ENCODE data around the gene FBXL20.
A peak's percentile ranks its signal among the peaks of the same experiment; 100 is the strongest.
"Not testable (repeated sequence)": the region's sequence is repeated elsewhere in the genome, so short reads cannot be mapped to it uniquely, and the experiment has no call there.

The FBXL20 gene

DNA sequence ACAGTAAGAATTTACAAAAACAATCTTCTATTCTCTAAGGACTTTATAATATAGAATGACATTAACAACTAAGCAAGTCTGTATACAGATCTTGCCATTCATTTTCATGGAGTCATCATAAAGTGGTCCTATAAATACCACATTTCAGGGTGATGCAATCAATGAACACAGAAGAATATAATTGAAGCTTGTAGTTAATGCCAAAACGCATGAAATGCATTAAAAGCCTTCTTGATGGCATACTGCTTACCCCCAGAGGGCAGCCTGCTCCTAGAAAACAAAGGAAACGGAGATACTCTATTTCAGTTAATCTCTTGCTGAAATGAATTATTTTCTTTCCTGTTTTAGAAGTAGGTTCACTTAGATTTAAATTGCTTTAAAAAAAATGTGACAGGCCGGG, 130.5 kb downstream of the FBXL20 start:
- Mint-ChIP-seq H3K27me3 (ENCODE audit: low read depth) (no peaks in the 10 kb centered on the region), H3K9me3 (no peaks in the 10 kb centered on the region), H3K36me3 (ENCODE audit: low read depth) (peaks cover 51% of the 10 kb centered on the region), H3K4me1 (no peaks in the 10 kb centered on the region), H3K27ac (no peak overlapping the region), H3K4me3 (no peak overlapping the region)
- TF ChIP-seq, protein P1, sequence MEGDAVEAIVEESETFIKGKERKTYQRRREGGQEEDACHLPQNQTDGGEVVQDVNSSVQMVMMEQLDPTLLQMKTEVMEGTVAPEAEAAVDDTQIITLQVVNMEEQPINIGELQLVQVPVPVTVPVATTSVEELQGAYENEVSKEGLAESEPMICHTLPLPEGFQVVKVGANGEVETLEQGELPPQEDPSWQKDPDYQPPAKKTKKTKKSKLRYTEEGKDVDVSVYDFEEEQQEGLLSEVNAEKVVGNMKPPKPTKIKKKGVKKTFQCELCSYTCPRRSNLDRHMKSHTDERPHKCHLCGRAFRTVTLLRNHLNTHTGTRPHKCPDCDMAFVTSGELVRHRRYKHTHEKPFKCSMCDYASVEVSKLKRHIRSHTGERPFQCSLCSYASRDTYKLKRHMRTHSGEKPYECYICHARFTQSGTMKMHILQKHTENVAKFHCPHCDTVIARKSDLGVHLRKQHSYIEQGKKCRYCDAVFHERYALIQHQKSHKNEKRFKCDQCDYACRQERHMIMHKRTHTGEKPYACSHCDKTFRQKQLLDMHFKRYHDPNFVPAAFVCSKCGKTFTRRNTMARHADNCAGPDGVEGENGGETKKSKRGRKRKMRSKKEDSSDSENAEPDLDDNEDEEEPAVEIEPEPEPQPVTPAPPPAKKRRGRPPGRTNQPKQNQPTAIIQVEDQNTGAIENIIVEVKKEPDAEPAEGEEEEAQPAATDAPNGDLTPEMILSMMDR (IDR thresholded peaks at IDR 0.05; ENCODE audit: unreplicated experiment in 3 of 3) = peak in 2 of 3 experiments; percentile 16 to 22

DNA sequence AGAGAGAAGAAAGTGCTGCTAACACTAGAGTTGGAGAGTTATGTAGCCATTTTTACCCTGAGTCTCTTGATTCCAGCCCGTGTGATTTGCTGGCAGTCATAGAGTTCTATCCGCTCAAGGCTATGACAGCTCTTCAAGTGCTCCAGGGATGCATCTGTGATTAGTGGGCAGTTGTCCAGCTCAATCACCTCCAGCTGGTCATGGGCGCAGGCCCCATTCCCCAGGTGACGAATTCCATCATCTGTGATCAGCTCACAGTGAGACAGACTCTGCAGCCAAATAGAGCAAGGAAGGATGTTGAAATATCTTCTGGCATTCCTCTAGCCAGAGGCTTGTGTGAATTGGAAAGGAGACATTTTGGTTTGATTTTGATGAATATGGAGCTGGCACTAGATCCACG, 137.3 kb downstream of the FBXL20 start:
- H3K4me3 Mint-ChIP-seq = no peak overlapping the region
- H3K27ac Mint-ChIP-seq = peak overlapping the region in 1 of 3 experiments; percentile 20
- no peaks in the 10 kb centered on the region for H3K9me3 Mint-ChIP-seq
- H3K4me1 Mint-ChIP-seq = peaks cover 5% of the 10 kb centered on the region
- TF ChIP-seq, protein P1 (IDR thresholded peaks at IDR 0.05; ENCODE audit: unreplicated experiment in 3 of 3) = no peak
- H3K36me3 Mint-ChIP-seq (ENCODE audit: low read depth) = peaks cover 70% of the 10 kb centered on the region
- no peaks in the 10 kb centered on the region for H3K27me3 Mint-ChIP-seq (ENCODE audit: low read depth)

DNA sequence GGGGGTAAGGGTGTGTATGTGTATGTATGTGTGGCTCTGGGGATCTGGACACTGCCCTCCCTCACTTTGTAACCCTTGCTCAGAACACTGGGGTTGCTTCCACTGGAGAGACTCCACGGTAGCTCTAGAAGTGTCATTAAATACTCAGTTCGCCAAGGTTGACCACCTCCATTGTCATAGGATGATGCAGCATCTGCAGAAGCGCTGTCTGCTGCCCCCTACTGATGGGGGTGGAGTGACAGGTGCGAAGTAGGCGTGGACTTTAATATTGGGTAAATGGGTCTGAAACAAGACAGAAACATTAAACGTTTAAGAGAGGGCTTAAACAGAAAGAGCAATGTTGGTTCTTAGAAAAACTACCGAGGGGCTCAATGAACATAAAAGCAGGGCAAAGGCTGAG, 140.1 kb downstream of the FBXL20 start:
- Mint-ChIP-seq H3K4me3 (no peak overlapping the region), H3K27me3 (ENCODE audit: low read depth) (no peaks in the 10 kb centered on the region), H3K9me3 (no peaks in the 10 kb centered on the region), H3K4me1 (peaks cover 5% of the 10 kb centered on the region), H3K27ac (no peak overlapping the region), H3K36me3 (ENCODE audit: low read depth) (peaks cover 71% of the 10 kb centered on the region)
- TF ChIP-seq, protein P1 (IDR thresholded peaks at IDR 0.05; ENCODE audit: unreplicated experiment in 3 of 3) = peak in 1 of 3 experiments; percentile 9

DNA sequence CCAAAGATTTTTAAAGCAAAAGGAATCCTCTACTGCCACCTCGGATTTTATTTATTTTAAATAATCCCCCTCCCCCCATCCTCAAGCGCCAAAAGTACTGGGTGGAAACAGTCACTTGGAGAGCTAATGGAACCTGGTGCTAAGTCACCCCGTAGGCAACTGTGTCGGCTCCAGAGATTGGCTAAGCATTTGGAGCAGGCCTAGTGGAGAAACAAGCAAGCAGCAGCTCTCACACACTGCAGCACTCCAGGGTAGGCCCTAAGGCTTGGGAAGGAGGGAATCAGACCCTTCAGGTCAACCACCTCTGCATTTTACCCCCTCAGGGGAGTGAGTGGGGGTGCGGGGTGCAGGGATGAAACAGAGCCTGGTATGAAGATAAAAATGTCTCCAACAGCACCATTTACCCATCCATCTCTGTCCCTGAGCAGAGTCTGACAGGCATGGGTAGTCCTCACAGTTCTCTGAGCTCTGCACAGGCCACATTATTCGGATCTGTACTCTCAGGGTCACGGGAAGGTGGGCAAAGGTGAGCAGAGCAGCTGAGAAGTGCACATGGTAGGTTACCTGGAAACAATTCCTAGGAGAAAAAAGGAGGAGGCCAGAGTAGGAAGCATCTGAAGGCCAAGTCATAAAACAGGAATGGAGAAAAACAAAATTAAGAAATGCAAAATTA, 148.5 kb downstream of the FBXL20 start:
- H3K27ac Mint-ChIP-seq = no peak overlapping the region

DNA sequence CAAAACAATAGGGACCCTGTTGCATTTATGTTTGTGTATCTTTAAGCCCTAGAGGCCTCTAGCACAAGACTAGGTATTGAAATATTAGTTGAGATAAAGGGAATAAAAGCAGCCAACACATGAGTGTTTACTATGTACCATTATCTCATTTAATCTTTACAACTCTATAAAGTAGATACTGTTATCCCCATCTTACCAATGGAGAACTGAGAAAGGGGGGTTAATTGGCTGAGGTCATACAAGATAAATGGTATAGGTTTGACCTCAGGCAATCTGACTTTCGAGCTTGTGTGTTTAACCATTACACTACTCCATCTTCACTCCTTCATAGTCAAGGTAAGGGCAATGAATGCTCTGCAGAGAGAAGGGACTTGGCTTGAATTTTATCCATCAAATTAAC, 149.4 kb downstream of the FBXL20 start:
- Mint-ChIP-seq H3K4me3 (no peak overlapping the region), H3K27ac (no peak overlapping the region), H3K4me1 (no peaks in the 10 kb centered on the region), H3K27me3 (ENCODE audit: low read depth) (no peaks in the 10 kb centered on the region), H3K36me3 (ENCODE audit: low read depth) (peaks cover 28% of the 10 kb centered on the region), H3K9me3 (no peaks in the 10 kb centered on the region)
- TF ChIP-seq, protein P1 (IDR thresholded peaks at IDR 0.05; ENCODE audit: unreplicated experiment in 3 of 3) = no peak

More for the DNA sequence above, 148.5 kb downstream of the FBXL20 start:
- H3K27me3 Mint-ChIP-seq (ENCODE audit: low read depth) = no peaks in the 10 kb centered on the region
- no peaks in the 10 kb centered on the region for H3K4me1 Mint-ChIP-seq
- H3K36me3 Mint-ChIP-seq (ENCODE audit: low read depth) = peaks cover 37% of the 10 kb centered on the region
- H3K4me3 Mint-ChIP-seq = no peak overlapping the region
- no peaks in the 10 kb centered on the region for H3K9me3 Mint-ChIP-seq
- TF ChIP-seq, protein P1 (IDR thresholded peaks at IDR 0.05; ENCODE audit: unreplicated experiment in 3 of 3) = no peak

DNA sequence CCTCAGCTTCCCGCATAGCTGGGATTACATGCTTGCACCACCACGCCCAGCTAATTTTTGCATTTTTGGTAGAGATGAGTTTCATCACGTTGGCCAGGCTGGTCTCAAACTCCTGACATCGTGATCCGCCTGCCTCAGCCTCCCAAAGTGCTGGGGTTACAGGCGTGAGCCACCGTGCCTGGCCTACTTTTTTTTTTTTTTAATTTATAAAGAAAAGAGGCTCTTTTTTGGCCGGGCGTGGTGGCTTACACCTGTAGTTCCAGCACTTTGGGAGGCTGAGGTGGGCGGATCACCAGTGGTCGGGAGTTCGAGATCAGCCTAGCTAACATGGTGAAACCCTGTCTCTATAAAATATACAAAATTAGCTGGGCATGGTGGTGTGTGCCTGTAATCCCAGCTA, 151.3 kb downstream of the FBXL20 start:
- H3K4me1 Mint-ChIP-seq; H3K27ac Mint-ChIP-seq; H3K9me3 Mint-ChIP-seq; H3K4me3 Mint-ChIP-seq; H3K27me3 Mint-ChIP-seq (ENCODE audit: low read depth): not testable (repeated sequence)
- peaks cover 22% of the 10 kb centered on the region for H3K36me3 Mint-ChIP-seq (ENCODE audit: low read depth)
